Measurements from ENCODE around the gene PRELID3B. TPM values are rescaled to one million over a fixed set of nuclear protein-coding genes. Genes with fewer than 3 reads are reported as not detected.
"Not testable (repeated sequence)": the region's sequence is repeated elsewhere in the genome, so short reads cannot be mapped to it uniquely, and the experiment has no call there.

PRELID3B gene
- total RNA-seq, 1 donor from 2014 or later: 78.8 TPM

- TF ChIP-seq CTCF (IDR thresholded peaks at IDR 0.05) (no peak), EZH2 (IDR thresholded peaks at IDR 0.05) (no peak), EZH2phosphoT487 (IDR thresholded peaks at IDR 0.05) (no peak)
- Histone ChIP-seq H3K27me3 (no peaks in the 10 kb centered on the region), H4K20me1 (ENCODE audit: low read depth) (no peaks in the 10 kb centered on the region), H3K27ac (no peak overlapping the region), H3K36me3 (no peaks in the 10 kb centered on the region), H3K4me3 (no peak overlapping the region), H3K4me2 (no peak overlapping the region), H3F3A (ENCODE audit: low read depth) (no peaks in the 10 kb centered on the region), H3K4me1 (peaks cover 7% of the 10 kb centered on the region), H3K9me3 (ENCODE audit: low read depth) (no peaks in the 10 kb centered on the region), H3K79me2 (ENCODE audit: low read depth) (no peaks in the 10 kb centered on the region), H3K9ac (no peak overlapping the region), H2AFZ (replicated peaks) (no peak overlapping the region)
- peaks cover 3% of the 10 kb centered on the region for H3K36me3 Mint-ChIP-seq
- H3K27me3 Mint-ChIP-seq (ENCODE audit: insufficient read depth, low read depth): peaks cover 4% of the 10 kb centered on the region
- DNase-seq (ENCODE audit: low spot score): no peak
- H3K4me3 Mint-ChIP-seq: no peak overlapping the region
- H3K4me1 Mint-ChIP-seq: peaks cover 23% of the 10 kb centered on the region
- no peak overlapping the region for H3K27ac Mint-ChIP-seq
- H3K9me3 Mint-ChIP-seq: no peaks in the 10 kb centered on the region
Observed at GRCh38 chr20:59014680-59015389, 27.8 kb downstream of the PRELID3B start.

- Mint-ChIP-seq H3K36me3 (peaks cover 3% of the 10 kb centered on the region), H3K4me1 (peaks cover 24% of the 10 kb centered on the region), H3K4me3 (no peak overlapping the region), H3K27me3 (ENCODE audit: insufficient read depth, low read depth) (peaks cover 4% of the 10 kb centered on the region), H3K27ac (no peak overlapping the region), H3K9me3 (no peaks in the 10 kb centered on the region)
- Histone ChIP-seq H3K36me3 (no peaks in the 10 kb centered on the region), H3K9ac (no peak overlapping the region), H3K9me3 (ENCODE audit: low read depth) (no peaks in the 10 kb centered on the region), H3K4me1 (peaks cover 7% of the 10 kb centered on the region), H3K27ac (no peak overlapping the region), H4K20me1 (ENCODE audit: low read depth) (no peaks in the 10 kb centered on the region), H3K79me2 (ENCODE audit: low read depth) (no peaks in the 10 kb centered on the region), H3K4me3 (no peak overlapping the region), H3K4me2 (no peak overlapping the region), H3K27me3 (no peaks in the 10 kb centered on the region), H2AFZ (replicated peaks) (no peak overlapping the region), H3F3A (ENCODE audit: low read depth) (no peaks in the 10 kb centered on the region)
- no peak for DNase-seq (ENCODE audit: low spot score)
- TF ChIP-seq EZH2phosphoT487 (IDR thresholded peaks at IDR 0.05) (no peak), EZH2 (IDR thresholded peaks at IDR 0.05) (no peak), CTCF (IDR thresholded peaks at IDR 0.05) (no peak)
Observed at GRCh38 chr20:59013959-59014608, 28.5 kb downstream of the PRELID3B start.

- Histone ChIP-seq H3K4me3 (no peak overlapping the region), H2AFZ (replicated peaks) (no peak overlapping the region), H3K27ac (no peak overlapping the region), H3K9ac (no peak overlapping the region), H3K27me3 (peaks cover under 1% of the 10 kb centered on the region), H3K4me1 (peaks cover 7% of the 10 kb centered on the region), H3K79me2 (ENCODE audit: low read depth) (no peaks in the 10 kb centered on the region), H3K36me3 (no peaks in the 10 kb centered on the region), H4K20me1 (ENCODE audit: low read depth) (no peaks in the 10 kb centered on the region), H3K9me3 (ENCODE audit: low read depth) (no peaks in the 10 kb centered on the region), H3K4me2 (no peak overlapping the region), H3F3A (ENCODE audit: low read depth) (no peaks in the 10 kb centered on the region)
- Mint-ChIP-seq H3K36me3 (no peaks in the 10 kb centered on the region), H3K9me3 (no peaks in the 10 kb centered on the region), H3K4me3 (no peak overlapping the region), H3K4me1 (peaks cover 24% of the 10 kb centered on the region), H3K27ac (peak overlapping the region; percentile 3), H3K27me3 (ENCODE audit: insufficient read depth, low read depth) (peaks cover 4% of the 10 kb centered on the region)
- TF ChIP-seq EZH2phosphoT487 (IDR thresholded peaks at IDR 0.05): no peak
- no peak for DNase-seq (ENCODE audit: low spot score)
Observed at GRCh38 chr20:59013031-59013951, 29.3 kb downstream of the PRELID3B start.

GRCh38 chr20:59011874-59012157 is 30.8 kb downstream of the PRELID3B start:
- H3K36me3 Mint-ChIP-seq; H3K79me2 ChIP-seq (ENCODE audit: low read depth); H3K9me3 Mint-ChIP-seq; H3K4me1 ChIP-seq; H3K9ac ChIP-seq; H3K9me3 ChIP-seq (ENCODE audit: low read depth); H3K36me3 ChIP-seq; H3K27me3 Mint-ChIP-seq (ENCODE audit: insufficient read depth, low read depth); DNase-seq (ENCODE audit: low spot score); H4K20me1 ChIP-seq (ENCODE audit: low read depth); H3K4me3 Mint-ChIP-seq; H3K4me2 ChIP-seq; H3K27ac ChIP-seq; H2AFZ ChIP-seq (replicated peaks); H3K27ac Mint-ChIP-seq; H3F3A ChIP-seq (ENCODE audit: low read depth); H3K4me3 ChIP-seq: not testable (repeated sequence)
- H3K4me1 Mint-ChIP-seq: peaks cover 26% of the 10 kb centered on the region
- H3K27me3 ChIP-seq: peaks cover 11% of the 10 kb centered on the region

All from neural progenitor cell (in vitro differentiated cells).